ENCODE data around the gene MEGF11. TPM values are rescaled to one million over a fixed set of nuclear protein-coding genes. Genes with fewer than 3 reads are reported as not detected.
A peak's percentile ranks its signal among the peaks of the same experiment; 100 is the strongest.

MEGF11 gene
- total RNA-seq = under 1 TPM in 1 of 4 donors, not detected in 3; 0.20 TPM

GRCh38 chr15:66253418-66254088 lies at the start of gene MEGF11:
Gene MEGF11 (minus strand): TSS chr15:66253750. CDS start chr15:66128403, 125,347 bp downstream.
- 1 to 2% methylated on average over 24 to 27 of the region's 64 CpGs for WGBS, 2 donors
- TF ChIP-seq POLR2A (IDR thresholded peaks at IDR 0.05) (no peak), CTCF (IDR thresholded peaks at IDR 0.05) (no peak)
- H3K4me3 ChIP-seq (replicated peaks in 1 of 3) = peak within 1 kb of the TSS in 2 of 3 donors; percentile 27 to 37
- H3K9me3 ChIP-seq = no peaks in the 10 kb centered on the region
- H3K27ac ChIP-seq = no peak within 1 kb of the TSS
- H3K27me3 ChIP-seq = peaks cover 4% of the 10 kb centered on the region
- peaks cover 18 to 27% of the 10 kb centered on the region in 2 donors for H3K4me1 ChIP-seq
- peak; percentile 6 to 10 for DNase-seq
- no peaks in the 10 kb centered on the region for H3K36me3 ChIP-seq
- intact Hi-C loops (cut with DNase I) = no loop called here

- no peaks in the 10 kb centered on the region for H3K36me3 ChIP-seq
- intact Hi-C loops (cut with DNase I) = no loop called here
- no peaks in the 10 kb centered on the region for H3K9me3 ChIP-seq
- no peak for DNase-seq
- H3K4me1 ChIP-seq = no peaks in the 10 kb centered on the region
- H3K27ac ChIP-seq = no peak overlapping the region
- H3K27me3 ChIP-seq = no peaks in the 10 kb centered on the region
- 77 to 92% methylated on average over 5 of the region's 5 CpGs for WGBS, 2 donors
- H3K4me3 ChIP-seq (replicated peaks in 1 of 3) = no peak overlapping the region
- TF ChIP-seq CTCF (IDR thresholded peaks at IDR 0.05) (no peak), POLR2A (IDR thresholded peaks at IDR 0.05) (no peak)
Observed at GRCh38 chr15:66302489-66303278, 49.1 kb upstream of the MEGF11 start.

GRCh38 chr15:66298803-66299251 lies 45.3 kb upstream of the MEGF11 start:
- Histone ChIP-seq H3K36me3 (no peaks in the 10 kb centered on the region), H3K9me3 (no peaks in the 10 kb centered on the region), H3K27me3 (no peaks in the 10 kb centered on the region), H3K27ac (no peak overlapping the region), H3K4me1 (peaks cover 9 to 10% of the 10 kb centered on the region in 2 donors), H3K4me3 (replicated peaks in 1 of 3) (no peak overlapping the region)
- intact Hi-C loops (cut with DNase I) = no loop called here
- TF ChIP-seq CTCF (IDR thresholded peaks at IDR 0.05) (no peak), POLR2A (IDR thresholded peaks at IDR 0.05) (no peak)
- 76 to 81% methylated on average over 4 of the region's 4 CpGs for WGBS, 2 donors
- DNase-seq = no peak

GRCh38 chr15:66296186-66296585 lies 42.6 kb upstream of the MEGF11 start:
- DNase-seq = no peak
- TF ChIP-seq CTCF (IDR thresholded peaks at IDR 0.05) (no peak), POLR2A (IDR thresholded peaks at IDR 0.05) (no peak)
- intact Hi-C loops (cut with DNase I) = no loop called here

GRCh38 chr15:66294932-66295235 lies 41.3 kb upstream of the MEGF11 start:
- Histone ChIP-seq H3K4me3 (replicated peaks in 1 of 3) (peak overlapping the region in 1 of 3 donors; percentile 68), H3K4me1 (peaks cover 20% of the 10 kb centered on the region in 2 donors), H3K36me3 (no peaks in the 10 kb centered on the region), H3K27ac (peak overlapping the region; percentile 77 to 92 (median 91)), H3K27me3 (no peaks in the 10 kb centered on the region), H3K9me3 (no peaks in the 10 kb centered on the region)
- TF ChIP-seq POLR2A (IDR thresholded peaks at IDR 0.05) (no peak), CTCF (IDR thresholded peaks at IDR 0.05) (no peak)
- WGBS, 2 donors = 52 to 56% methylated on average over 3 of the region's 3 CpGs
- no peak for DNase-seq
- intact Hi-C loops (cut with DNase I) = no loop called here

More at GRCh38 chr15:66296186-66296585, 42.6 kb upstream of the MEGF11 start:
- Histone ChIP-seq H3K4me3 (replicated peaks in 1 of 3) (no peak overlapping the region), H3K27ac (no peak overlapping the region), H3K27me3 (no peaks in the 10 kb centered on the region), H3K4me1 (peaks cover 20% of the 10 kb centered on the region in 2 donors), H3K36me3 (no peaks in the 10 kb centered on the region), H3K9me3 (no peaks in the 10 kb centered on the region)
- WGBS, 2 donors = 82 to 87% methylated on average over 5 of the region's 5 CpGs
